ENCODE measurements around the gene AGAP1.

AGAP1 gene

DNA sequence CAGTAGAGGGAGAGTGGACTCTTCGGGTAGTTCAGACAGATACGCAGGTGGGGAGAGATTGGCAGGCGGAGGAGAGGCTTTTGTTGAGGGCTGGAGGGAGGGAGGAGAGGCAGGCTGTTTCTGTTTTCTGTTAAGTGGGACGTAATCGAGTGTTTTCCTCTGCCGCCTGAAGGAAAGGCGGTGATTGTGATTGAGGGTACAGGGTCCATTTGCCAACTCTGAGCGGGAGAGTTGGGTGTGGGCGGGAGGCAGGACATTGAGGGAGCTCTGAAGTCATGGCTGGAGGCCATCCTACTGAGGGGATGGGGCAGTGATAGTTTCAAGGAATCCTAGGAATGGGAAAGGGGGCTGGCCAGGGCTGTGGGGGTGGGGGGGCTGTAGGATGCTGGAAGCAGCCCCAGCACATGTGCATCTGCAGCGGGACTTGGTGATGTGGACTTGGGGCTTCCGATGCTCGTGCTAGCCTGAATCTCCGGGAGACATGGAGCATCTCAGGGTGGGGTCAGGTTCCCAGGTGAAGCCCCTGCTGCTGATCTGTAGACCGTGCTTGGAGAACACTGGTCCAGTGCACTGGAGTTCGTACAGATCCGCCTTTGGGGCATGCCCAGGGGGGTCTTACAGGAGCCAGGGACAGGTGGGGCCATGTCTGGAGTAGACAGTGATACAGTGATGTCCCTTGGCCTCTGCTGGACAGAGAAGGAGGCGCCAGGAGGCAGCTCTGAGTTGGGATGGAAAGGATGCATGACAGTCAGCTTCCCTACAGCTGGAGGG lies 167.5 kb downstream of the AGAP1 start:
- no peak for DNase-seq (ENCODE audit: low read depth, low spot score)

DNA sequence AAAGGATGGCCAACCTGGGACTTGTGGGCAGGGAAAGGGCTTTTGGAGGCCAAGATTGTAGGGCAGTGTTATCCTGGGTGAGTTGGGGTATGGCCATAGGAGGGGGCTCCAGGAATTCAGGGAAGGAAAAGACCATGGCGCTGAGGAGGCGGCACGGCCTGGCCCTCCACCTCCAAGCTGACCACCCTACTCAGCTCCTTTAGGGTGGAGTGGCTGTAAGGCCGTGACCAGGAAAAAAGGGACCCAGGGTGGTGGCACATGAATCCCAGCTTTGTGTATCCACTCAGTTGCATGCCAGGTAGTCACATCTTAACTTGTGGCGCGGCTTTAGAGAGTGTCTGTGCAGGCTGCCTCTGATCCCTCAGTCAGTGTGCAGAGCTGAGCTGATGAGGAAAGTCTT lies 168.1 kb downstream of the AGAP1 start:
- DNase-seq (ENCODE audit: low read depth, low spot score) = no peak

DNA sequence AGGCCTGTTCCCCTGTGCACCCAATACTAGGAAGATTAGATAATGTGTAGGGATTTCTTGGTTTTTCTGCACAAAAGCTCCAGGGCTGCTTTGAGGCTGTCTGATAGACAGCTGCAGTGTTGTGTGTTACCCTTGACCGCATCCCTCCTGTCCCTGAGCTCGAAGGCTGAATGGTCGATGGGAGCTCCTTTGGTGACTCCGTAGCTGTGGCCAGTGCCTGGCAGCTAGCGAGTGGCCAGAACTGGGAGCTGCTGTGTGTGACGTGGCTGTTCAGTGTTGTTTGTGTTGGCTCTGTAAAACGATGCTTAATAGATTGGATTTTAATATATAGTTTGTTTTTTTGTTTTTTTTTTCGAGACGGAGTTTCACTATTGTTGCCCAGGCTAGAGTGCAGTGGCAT lies 170.0 kb downstream of the AGAP1 start:
- no peak for DNase-seq (ENCODE audit: low read depth, low spot score)

DNA sequence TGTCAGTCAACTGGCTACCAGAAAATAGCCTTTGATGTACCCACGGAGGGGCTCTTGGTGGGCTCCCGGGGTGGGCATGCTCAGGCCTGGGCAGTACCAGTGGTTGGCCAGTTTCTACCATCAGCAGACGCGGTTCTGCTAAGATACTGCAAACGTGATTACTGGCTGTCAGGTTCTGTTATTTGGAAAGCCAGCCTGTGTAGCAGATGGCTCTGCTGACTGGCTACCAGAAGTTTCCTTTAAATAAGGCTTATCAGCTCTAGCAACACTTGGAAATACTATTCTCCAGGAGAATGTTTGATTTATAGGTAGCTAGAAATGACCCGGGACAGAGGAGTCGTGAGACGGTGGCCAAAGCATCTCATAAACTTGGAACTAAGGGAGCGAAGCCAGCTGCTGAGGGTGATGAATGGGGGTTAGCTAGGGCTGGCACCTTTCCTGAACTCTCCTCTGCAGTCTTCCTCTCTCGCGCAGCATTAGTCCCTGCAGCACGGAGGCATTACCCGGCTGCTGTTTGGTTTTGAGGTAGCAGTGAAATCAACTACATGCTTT lies 171.9 kb downstream of the AGAP1 start:
- DNase-seq (ENCODE audit: low read depth, low spot score) = no peak

DNA sequence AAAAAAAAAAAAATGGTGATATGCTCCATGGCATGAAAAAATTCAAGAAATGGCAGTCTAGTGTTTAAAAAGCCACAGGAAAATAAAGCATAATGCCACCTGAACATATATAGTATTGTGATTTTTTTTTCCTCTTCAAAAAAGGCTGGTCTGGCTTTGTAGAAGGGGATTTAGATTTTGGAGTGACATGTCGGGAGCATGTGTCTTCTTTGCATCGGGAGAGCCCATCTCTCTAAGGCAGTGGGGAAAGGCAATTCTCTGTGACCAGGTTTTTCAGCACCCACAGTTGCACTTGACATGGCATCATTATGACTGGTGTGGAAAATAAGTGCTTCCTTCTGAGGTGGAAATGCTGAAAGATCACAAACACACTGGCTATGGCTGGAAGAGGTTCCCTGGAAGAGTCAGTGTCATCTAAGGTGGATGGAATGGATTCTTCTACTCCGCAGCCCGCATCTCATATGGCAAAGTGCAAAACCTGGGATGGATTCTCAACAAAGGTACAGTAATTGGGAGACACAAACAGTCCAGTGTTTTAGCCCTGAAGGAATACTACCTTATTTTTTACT lies 172.5 kb downstream of the AGAP1 start:
- peak; percentile 58 for DNase-seq (ENCODE audit: low read depth, low spot score)

DNA sequence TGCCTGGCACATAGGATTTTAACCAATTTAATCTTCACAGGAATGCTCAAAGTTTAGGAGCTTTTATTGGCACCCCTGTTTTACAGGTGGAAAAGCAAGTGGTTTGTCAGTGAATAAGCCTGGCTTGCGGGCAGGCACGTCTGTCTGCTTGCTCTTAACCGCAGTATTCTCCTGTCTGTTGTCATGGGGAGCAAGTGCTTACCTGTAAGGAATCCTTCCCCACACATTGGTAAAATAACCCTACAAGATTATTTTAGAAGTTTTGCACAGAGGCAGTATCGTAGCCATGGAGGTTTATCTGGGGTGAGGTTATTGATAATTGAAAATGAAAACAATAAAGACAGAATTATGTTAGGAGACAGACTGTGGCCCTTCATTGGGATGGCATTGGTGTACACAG lies 174.9 kb downstream of the AGAP1 start:
- DNase-seq (ENCODE audit: low read depth, low spot score) = no peak

DNA sequence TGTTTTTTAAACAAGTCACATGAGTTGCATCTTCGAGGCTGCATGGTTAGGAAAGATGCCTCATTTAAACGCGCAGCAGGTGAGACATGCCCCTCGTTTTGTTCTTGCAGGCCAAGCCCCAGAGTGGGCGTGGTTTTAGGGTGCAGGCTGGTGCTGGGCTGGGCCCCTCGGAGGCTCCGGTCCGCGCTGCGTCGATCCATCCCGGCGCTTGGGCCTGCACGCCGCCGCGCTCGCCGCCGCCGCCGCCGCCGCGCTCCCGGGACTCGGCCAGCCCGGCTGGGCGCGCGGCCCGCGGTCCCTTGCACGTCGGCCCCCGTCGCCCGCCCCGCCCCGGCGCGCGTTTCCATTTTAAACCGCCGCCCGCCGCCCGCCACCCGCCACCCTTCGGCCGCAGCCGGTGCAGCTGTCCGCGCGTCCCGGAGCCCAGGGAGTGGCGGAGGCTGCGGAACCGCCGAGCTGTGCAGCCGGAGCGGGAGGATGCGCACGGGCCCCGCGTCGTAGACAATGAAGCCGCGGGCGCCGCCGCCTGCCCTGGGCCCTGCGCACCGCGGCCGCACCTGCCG lies 175.5 kb downstream of the AGAP1 start:
- no peak for DNase-seq (ENCODE audit: low read depth, low spot score)

DNA sequence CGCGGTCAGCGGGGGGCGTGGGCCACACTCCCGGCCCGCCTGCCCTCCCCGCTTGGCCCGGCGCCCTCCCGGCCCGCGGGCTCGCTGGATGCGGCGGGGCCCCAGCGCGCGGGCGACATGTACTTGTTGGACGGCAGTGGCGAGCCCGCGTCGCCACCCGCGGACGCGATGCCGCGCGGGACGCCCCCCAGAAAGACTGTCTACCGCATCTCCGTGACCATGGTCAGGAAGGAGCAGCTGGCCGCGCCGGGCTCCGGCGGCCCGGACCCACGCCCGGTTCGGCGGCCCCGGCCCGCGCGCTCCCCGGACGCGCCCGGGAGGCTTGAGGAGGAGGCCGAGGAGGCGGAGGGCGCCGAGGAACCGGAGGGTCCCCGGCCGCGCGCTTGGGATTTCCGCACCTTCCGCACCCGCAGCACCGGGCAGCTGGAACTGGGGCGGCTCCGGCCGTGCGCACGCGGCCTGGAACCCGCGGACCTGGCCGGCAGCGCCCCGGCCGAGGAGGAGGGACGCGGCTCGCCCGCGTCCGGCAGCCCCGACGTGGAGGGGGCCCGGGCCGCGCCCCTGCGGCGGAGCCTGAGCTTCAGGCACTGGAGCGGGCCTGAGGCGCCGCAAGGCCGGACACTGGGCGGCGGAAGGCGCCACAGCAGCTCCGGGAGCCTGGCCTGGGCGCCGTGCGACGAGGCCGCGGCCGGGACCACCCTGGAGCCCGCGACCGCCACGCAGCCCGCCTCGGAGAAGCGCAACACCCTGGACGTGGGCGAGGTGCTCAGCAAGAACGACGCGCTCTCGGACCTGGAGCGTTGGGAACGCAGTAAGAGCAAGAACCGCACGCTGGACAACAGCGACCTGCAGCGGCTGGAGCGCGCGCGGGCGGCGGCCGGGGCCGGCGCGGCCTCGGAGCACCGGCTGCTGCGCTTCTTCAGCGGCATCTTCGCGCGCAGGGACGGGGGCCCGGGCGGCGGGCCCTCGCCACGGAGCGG lies 176.4 kb downstream of the AGAP1 start:
- no peak for DNase-seq (ENCODE audit: low read depth, low spot score)

DNA sequence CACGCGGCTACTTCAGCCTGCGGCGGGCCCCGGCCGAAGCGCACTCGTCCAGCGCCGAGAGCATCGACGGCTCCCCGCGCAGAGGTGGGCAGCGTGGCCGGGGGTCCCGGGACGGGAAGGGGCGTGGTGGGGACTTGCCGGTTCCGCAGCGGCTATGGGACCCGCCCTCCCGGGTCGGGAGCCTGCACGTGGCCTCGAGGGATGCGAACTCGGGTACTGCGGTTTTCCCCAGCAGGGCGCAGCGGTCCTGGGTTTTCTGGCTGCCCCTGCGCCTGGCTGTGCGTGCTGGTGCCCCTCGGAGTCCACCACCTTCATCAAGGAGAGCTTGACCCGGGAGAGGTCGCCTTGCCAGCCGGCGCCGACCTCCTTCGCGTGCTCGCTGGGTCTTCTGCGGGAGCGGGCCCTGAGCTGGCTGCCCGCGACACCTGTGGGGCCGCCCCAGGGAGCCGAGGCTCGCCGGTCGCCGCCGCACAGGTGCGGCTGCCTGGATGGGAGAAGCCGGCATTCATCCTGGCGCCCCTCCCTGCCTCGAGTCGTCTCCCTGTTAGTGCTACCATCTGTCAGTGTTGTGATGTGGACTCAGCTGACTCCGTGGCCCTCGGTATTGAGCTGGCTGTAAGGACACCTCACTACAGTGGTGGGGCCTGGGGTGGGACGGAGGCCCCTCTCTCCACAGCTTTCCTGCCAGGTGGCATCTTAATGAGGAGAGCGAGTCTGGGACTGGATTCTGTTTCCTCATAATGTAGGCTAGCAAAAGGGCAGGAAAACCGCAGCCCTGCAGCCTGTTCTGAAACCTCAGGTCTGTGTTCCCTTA lies 177.3 kb downstream of the AGAP1 start:
- no peak for DNase-seq (ENCODE audit: low read depth, low spot score)

DNA sequence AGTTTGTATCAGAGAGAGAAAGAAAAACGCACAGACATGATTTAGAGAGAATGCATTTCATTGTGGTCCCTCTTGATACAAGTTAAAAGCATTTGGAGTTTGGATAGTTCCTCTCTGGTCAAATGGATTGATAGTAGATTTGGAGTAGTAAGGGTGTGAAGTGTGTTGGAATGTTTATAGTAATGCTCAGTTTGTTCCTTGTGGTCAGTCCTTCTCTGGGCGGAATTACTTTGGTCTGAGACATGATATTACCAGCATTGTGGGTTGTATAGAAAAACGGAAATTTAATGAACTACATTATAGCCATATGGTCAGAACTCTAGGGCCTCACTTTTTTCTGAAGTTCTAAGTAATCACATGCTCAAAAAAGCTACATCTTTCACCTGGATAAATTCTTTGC lies 178.9 kb downstream of the AGAP1 start:
- DNase-seq (ENCODE audit: low read depth, low spot score) = no peak

DNA sequence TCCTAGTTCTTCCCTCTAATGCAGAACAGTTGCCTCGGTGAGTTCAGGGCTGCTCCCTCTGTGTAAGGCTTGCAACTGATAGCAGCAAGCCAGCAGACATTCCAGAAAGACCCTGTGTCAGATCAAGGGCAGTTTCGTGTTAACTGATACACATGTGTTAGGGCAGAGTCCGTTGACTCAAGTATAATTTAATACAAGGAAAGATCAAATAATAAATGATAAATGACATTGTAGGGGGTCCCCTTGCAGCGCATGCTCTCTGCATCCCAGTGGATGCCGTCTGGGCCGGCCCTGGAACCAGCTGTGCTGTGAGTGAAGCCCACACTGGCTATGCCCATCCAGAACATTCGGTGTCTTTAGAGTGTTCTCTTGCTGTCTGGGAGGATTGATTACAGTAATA lies 180.3 kb downstream of the AGAP1 start:
- no peak for DNase-seq (ENCODE audit: low read depth, low spot score)

DNA sequence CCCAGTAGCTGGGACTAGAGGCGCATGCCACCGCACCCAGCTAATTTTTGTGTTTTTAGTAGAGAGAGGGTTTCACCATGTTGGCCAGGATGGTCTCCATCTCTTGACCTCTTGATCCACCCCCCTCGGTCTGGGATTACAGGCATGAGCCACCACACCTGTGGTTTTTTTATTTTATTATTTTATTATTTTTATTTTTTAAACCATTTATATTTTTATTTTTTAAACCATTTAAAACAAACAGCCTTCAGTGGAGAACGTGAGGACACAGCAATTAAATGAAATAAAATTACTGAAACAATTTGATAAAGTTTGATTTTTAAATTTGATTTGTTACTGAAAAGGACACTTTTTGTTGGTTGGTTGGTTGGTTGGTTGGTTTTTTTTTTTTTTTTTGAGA lies 181.0 kb downstream of the AGAP1 start:
- DNase-seq (ENCODE audit: low read depth, low spot score) = no peak

DNA sequence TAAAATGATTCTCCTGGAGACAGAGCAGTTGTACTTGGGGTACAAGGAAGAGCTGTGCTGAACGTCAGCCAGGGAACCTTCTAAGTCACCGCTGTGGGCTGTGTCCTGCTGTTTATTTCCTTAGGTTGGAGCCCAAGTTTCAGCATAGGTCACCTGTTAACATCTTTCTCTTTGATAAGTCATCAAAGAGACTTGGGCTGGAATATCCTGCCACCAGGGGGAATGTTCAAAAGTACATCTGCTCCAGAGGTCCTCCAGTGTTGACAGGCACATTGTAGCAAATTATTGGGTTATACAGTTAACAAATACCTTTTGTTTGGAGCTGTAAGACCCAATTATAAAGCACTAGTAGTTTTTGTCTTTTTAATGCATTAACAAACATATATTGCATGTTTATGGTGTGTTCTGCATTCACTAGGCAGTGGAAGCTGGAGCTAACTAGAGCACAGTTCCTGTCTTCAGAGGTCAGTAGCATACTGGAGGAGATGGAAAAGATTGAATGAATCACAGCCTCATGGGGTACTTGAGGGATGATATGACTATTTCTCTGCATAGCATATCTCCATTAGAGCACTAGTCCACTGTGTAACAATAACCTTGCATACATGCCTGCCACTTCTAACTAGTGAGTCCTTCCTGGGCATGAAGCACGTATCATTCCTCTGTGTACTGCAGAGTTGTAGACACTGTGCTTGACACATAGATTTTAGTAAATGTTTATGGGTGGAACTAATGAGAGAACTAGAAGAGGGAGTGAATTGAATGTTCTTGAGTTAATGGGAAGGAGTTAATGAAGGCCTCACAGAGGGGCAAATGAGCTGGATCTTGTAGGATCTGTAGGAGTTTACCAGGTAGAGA lies 182.1 kb downstream of the AGAP1 start:
- DNase-seq (ENCODE audit: low read depth, low spot score) = no peak

DNA sequence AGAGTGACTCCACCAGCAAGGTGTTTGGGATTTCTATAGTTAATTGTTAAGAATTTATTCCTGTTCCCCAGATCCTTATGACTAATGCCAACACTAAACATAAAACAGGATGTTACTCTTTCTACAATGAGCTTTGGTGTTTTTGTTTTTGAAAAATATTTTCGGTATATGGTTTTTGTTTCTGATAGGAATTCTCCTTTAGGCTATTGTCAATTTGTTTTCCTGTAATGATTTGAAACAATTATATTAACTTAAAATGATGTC lies 182.6 kb downstream of the AGAP1 start:
- no peak for DNase-seq (ENCODE audit: low read depth, low spot score)

DNA sequence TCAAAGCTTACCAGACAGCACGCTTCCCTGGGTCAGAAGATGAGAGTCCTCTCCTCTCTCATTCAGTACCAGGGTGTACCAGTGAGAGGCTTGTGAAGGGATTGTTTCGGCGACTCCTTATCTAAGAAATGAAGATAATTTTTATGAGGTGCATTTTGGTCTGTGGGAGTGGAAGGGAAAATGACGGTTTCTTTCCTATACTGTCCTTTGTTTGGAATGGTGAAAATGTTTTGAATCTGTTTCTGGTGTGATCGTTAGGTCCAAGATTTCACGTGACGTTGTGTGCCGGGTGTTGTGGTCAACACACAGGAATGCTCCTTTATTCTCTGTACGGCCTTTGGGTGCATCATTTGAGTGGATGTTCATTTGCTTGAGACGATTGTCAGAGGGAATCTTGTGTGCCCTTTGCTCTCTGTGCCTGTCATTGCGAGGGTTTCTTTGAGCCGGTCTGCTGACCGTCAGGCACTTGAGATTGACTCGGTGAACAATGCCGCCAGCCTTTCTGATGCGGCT lies 183.5 kb downstream of the AGAP1 start:
- no peak for DNase-seq (ENCODE audit: low read depth, low spot score)

DNA sequence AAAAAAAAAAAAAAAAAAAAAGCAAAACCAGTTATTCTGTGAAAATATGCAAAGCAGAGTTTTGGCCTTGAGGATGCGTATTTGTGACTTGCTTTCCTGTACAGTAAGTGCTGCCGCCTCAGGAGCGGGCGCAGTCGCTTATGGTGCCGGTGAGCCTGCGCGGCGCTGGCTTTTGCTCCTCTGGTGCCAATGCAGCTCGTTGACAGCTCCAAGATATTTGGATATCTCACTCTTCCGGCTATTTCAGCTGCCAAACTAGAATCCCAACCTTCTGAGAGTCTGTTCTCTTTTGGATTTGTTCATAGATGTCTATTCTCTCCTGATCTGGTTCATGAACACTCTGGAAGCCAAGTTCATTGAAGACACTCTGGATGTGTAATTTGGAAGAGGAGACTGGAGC lies 184.1 kb downstream of the AGAP1 start:
- DNase-seq (ENCODE audit: low read depth, low spot score) = no peak

DNA sequence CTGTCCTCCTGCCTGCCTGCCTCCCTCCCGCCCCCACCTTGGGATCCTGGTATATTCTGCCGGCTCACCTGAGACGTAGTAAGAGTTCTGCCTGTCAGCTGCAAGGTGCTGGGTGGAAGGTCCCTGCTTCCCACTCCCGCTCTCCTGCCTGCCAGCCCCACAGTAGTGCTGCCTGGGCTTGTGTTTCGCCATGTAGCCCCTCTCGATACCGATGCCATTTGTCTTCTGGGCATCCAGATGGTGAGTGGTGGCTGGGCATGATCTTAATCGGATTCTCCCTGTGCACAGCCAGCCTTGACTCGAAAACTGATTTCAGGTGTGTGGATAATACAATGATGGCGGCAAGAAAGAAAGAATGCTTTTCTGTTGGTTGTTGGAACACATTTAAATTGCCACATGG lies 184.9 kb downstream of the AGAP1 start:
- DNase-seq (ENCODE audit: low read depth, low spot score) = no peak

DNA sequence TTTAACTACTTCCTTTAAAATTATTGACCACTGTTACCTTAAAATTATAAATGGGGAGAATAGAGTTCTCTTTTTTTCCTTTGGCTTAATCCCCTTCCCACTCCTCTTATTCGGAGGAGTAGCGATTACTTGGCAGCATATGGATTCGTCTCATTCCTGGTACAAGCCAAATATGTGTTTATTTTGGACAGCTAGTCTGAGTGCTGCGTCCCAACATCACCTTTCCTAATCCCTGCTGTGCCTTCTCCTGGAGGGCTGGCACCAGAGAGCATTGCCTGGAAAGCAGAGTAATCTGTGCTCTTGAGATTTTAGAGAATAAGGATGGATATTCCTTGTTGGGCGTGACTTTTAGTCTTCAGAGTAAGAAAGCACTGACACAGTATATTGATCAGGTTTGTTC lies 185.6 kb downstream of the AGAP1 start:
- DNase-seq (ENCODE audit: low read depth, low spot score) = no peak

DNA sequence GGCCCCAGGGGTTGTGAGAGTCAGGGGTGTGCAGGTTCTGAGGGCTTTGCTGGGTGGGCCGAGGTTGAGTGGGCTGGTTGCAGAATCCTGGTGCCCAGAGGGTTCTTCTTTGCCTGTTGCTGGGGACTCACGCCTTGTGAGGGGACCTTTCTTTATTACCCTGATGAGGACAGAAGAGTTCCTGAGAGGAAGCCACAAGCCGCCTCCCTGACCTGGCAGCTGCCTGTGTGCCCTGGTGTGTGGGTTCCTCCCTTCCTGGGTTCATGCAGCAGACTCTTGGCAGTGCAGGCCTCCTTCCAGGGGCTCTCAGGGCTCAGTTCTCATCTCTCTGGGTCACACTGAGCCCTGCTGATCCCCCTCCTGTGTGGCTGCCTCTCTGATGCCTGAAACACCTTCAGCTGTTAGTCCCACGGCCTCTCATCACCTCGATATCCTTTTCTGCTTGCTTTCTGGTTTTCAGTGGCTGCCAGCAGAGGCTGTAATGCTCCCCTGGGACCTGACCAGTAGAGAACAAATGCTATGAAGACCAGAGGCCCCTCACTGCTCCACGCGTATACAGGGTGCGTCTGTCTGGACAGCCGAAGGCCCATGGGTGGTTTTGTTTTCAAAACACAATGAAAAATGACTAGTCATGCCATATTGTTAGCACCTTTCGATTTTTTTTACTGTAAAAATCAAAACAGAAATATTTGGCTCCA lies 191.3 kb downstream of the AGAP1 start:
- DNase-seq (ENCODE audit: low read depth, low spot score) = no peak
